Pancreas (tissue), 10 donors: ENCODE results near the gene USF2. TPM values are rescaled to one million over a fixed set of nuclear protein-coding genes. Genes with fewer than 3 reads are reported as not detected.

Source experiments
- ATAC-seq, 4 donors: fragments of 200-7000 bp; cut with Tn5 transposase; one replicate each; pipeline versions ENCODE4 v1.8.0 to v1.9.1; 2020; ENCODE audit warnings: mild to moderate bottlenecking in 4 of 4, moderate library complexity in 4 of 4
- DNase-seq, 6 donors: peaks; one replicate each; pipeline ENCODE4 v3.0.0-alpha.2; 2020
- FAIRE-seq: peaks from 2 replicates; lab custom pipeline; 2012; peaks lifted over from hg19 to GRCh38; lab: Jason Lieb, UNC
- H3K27ac ChIP-seq, 4 donors: fragments of 200-600 bp; sonication (generic); 1 replicate in 3 of 4; 2 replicates in 1 of 4; pipeline versions ENCODE4 v1.5.0 to v1.8.0; 2020
- H3K27me3 ChIP-seq, 4 donors: fragments of 200-600 bp; one replicate each; pipeline ENCODE4 v1.8.0; 2021
- H3K36me3 ChIP-seq, 3 donors: fragments of 200-600 bp; sonication (generic) in 1 of 3; one replicate each; pipeline versions ENCODE4 v1.5.0 to v1.8.0; 2020 to 2021
- H3K4me1 ChIP-seq, 3 donors: fragments of 200-600 bp; one replicate each; pipeline ENCODE4 v1.8.0; 2021
- H3K4me3 ChIP-seq, 4 donors: fragments of 200-600 bp; sonication (generic) in 2 of 4; one replicate each; pipeline versions ENCODE4 v1.5.0 to v1.8.0; 2020 to 2021
- H3K9me3 ChIP-seq, 4 donors: fragments of 200-600 bp; one replicate each; pipeline ENCODE4 v1.8.0; 2021
- CTCF ChIP-seq, 4 donors: fragments of 200-600 bp; sonication (generic) in 3 of 4; IDR thresholded peaks; one replicate each; pipeline versions ENCODE4 v1.5.0 to v1.8.0; 2021; ENCODE audit warnings: antibody characterized with exemption in 4 of 4
- WGBS, 2 donors: extraction: QIAGEN DNeasy Blood & Tissue Kit; methylation state at CpG; one replicate each; pipeline ENCODE4 v1.1.7; 2013; 5-methylcytosine and 5-hydroxymethylcytosine counted together
- intact Hi-C, 3 donors: fragments of 100-400 bp; cut with DNase I; formaldehyde crosslinking; loops; one replicate each; pipeline versions ENCODE4 v1.11.1 to v1.14.2; 2022
- polyA plus RNA-seq, 2 donors: library from polyadenylated mRNA; stranded (reverse); fragments of 200-250 nt; gene quantifications; one replicate each; pipeline ENCODE4 v1.2.3, GENCODE V29; 2013
- total RNA-seq, 6 donors: library from RNA; stranded (reverse); fragmentation: NEBNext Ultra II Directional in 4 of 6; extraction: Animal tissue kit (Norgen Biotek cat#: 25700) in 4 of 6; gene quantifications; one replicate each; pipeline versions ENCODE4 v1.2.1 to v1.2.4, GENCODE V29; 2021 to 2023
- donor health status: healthy with polysubstance abuse.
- donor health status: DM: no; HTN: no; CAD: no; lungs with moderate emphysema.
- donor health status: DM: no; HTN: no; CAD: no.
- donor health status: control.
- donor health status: control.
- donor health status: Bipolar disorder and iron deficiency.
- donor health status: DM: yes; HTN: yes; CAD: no.
- donor health status: DM: no; HTN: no; CAD: no.
- donor health status: DM: no; HTN: no; CAD: no.
- donor health status: DM: yes; HTN: yes; CAD: no.

USF2 gene
- total and polyA plus RNA-seq, 8 donors = 46.4 to 112 (median 60.6) TPM

- no peak for ATAC-seq
- Histone ChIP-seq H3K27ac (no peak overlapping the region), H3K27me3 (no peaks in the 10 kb centered on the region), H3K9me3 (no peaks in the 10 kb centered on the region), H3K4me3 (no peak overlapping the region), H3K4me1 (peaks cover 0 to 8% (median 5%) of the 10 kb centered on the region in 3 donors), H3K36me3 (no peaks in the 10 kb centered on the region)
- TF ChIP-seq CTCF (IDR thresholded peaks at IDR 0.05) = no peak
- intact Hi-C loops = no loop called here
- 94% methylated on average over 10 of the region's 10 CpGs for WGBS, 2 donors
- no peak for FAIRE-seq
- no peak for DNase-seq
Observed at GRCh38 chr19:35310811-35311465, 42.2 kb downstream of the USF2 start.

- no peaks in the 10 kb centered on the region for H3K36me3 ChIP-seq
- no peaks in the 10 kb centered on the region for H3K9me3 ChIP-seq
- intact Hi-C loops = no loop called here
- 84 to 90% methylated on average over 21 of the region's 21 CpGs for WGBS, 2 donors
- ATAC-seq = no peak
- FAIRE-seq = no peak
- DNase-seq = no peak
- no peak overlapping the region for H3K27ac ChIP-seq
- H3K4me3 ChIP-seq = no peak overlapping the region
- TF ChIP-seq CTCF (IDR thresholded peaks at IDR 0.05) = no peak
- H3K27me3 ChIP-seq = no peaks in the 10 kb centered on the region
- H3K4me1 ChIP-seq = peaks cover 0 to 8% (median 5%) of the 10 kb centered on the region in 3 donors
Observed at GRCh38 chr19:35311901-35312665, 43.3 kb downstream of the USF2 start.

- no peak overlapping the region for H3K4me3 ChIP-seq
- no peak overlapping the region for H3K27ac ChIP-seq
- no peak for FAIRE-seq
- H3K27me3 ChIP-seq = no peaks in the 10 kb centered on the region
- no peaks in the 10 kb centered on the region for H3K9me3 ChIP-seq
- H3K4me1 ChIP-seq = peaks cover 0 to 8% (median 5%) of the 10 kb centered on the region in 3 donors
- intact Hi-C loops = no loop called here
- no peak for ATAC-seq
- WGBS, 2 donors = 42 to 52% methylated on average over 6 to 7 of the region's 7 CpGs
- H3K36me3 ChIP-seq = no peaks in the 10 kb centered on the region
- DNase-seq = peak in 1 of 6 donors; percentile 7
- TF ChIP-seq CTCF (IDR thresholded peaks at IDR 0.05) = no peak
Observed at GRCh38 chr19:35313587-35313986, 44.8 kb downstream of the USF2 start.

- H3K36me3 ChIP-seq = no peaks in the 10 kb centered on the region
- peaks cover 0 to 8% (median 5%) of the 10 kb centered on the region in 3 donors for H3K4me1 ChIP-seq
- FAIRE-seq (no peak), ATAC-seq (no peak), DNase-seq (peak in 1 of 6 donors; percentile 2)
- no peak overlapping the region for H3K27ac ChIP-seq
- H3K4me3 ChIP-seq = no peak overlapping the region
- TF ChIP-seq CTCF (IDR thresholded peaks at IDR 0.05) = no peak
- H3K27me3 ChIP-seq = no peaks in the 10 kb centered on the region
- no peaks in the 10 kb centered on the region for H3K9me3 ChIP-seq
- 82 to 83% methylated on average over 8 of the region's 8 CpGs for WGBS, 2 donors
- intact Hi-C loops = no loop called here
Observed at GRCh38 chr19:35314031-35314430, 45.3 kb downstream of the USF2 start.
